ENCODE measurements around the gene FAM174A.

GRCh38 chr5:100603141-100603540 is 68.0 kb downstream of the FAM174A start:
- no peak for TF ChIP-seq ARNT (IDR thresholded peaks at IDR 0.05)
- no peak for TF ChIP-seq NFRKB (IDR thresholded peaks at IDR 0.05)
- no peak for TF ChIP-seq PKNOX1 (IDR thresholded peaks at IDR 0.05)
- no peak for TF ChIP-seq TARDBP (IDR thresholded peaks at IDR 0.05)
- no peak for TF ChIP-seq FOXM1 (IDR thresholded peaks at IDR 0.05; ENCODE audit: borderline replicate concordance)
- no peak for TF ChIP-seq BHLHE40 (IDR thresholded peaks at IDR 0.05; ENCODE audit: borderline replicate concordance)
- no peak for TF ChIP-seq FOXK2 (IDR thresholded peaks at IDR 0.05)
- no peak for TF ChIP-seq HDGF (IDR thresholded peaks at IDR 0.05; ENCODE audit: borderline replicate concordance)
- no peak for TF ChIP-seq L3MBTL2 (conservative IDR thresholded peaks at IDR 0.05)
- TF ChIP-seq SP1 (IDR thresholded peaks at IDR 0.05) = no peak
- TF ChIP-seq ZNF384 (IDR thresholded peaks at IDR 0.05) = no peak
- no peak for TF ChIP-seq ELF4 (IDR thresholded peaks at IDR 0.05)

All from HEK293T (cell line).